Astrocyte of the spinal cord (primary cell): ENCODE measurements around the gene R3HCC1L.

ENCODE experiments used
- DNase-seq: peaks from one replicate; pipeline ENCODE4 v3.0.0; 2011; ENCODE audit warnings: low read depth, low spot score
- H3K4me3 ChIP-seq: 2 replicates; pipeline ENCODE4 v1.5.1; 2011; ENCODE audit warnings: low read depth, mild to moderate bottlenecking, low read length, moderate library complexity
- CTCF ChIP-seq: IDR thresholded peaks from 2 replicates; pipeline ENCODE4 v1.5.1; 2012; ENCODE audit warnings: low read depth, mild to moderate bottlenecking, low read length, inconsistent platforms
- in situ Hi-C: cut with HindIII; loops from 2 replicates; pipeline ENCODE4 v1.10.0; 2017; ENCODE audit warnings: low sequenced_read_pairs

Gene R3HCC1L

GRCh38 chr10:98096731-98097130 is 37.7 kb upstream of the R3HCC1L start:
- no peak for DNase-seq
- in situ Hi-C loops: no loop called here
- no peak overlapping the region for H3K4me3 ChIP-seq
- no peak for TF ChIP-seq CTCF

DNA sequence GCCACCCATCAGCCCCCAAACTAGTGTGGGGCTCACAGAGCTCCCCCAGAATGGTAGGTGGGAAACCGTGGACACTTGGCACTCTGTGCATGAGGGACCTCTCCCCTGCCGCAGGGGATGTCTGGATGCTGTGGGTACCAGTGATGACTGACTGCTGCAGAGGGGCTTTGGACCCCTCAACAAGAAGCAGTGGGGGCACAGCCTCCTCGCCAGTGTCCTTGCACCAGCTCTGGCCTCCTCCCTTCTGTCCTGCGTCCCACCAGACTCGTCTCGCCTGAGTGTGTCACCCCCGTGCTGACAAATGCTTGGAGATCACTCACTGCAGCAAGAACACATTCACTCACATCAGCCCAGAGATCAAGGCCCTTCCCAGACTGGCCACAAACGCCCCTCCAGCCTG is 37.3 kb upstream of the R3HCC1L start:
- TF ChIP-seq CTCF: no peak
- H3K4me3 ChIP-seq: no peak overlapping the region
- in situ Hi-C loops: no loop called here
- no peak for DNase-seq

GRCh38 chr10:98097616-98098015 is 36.8 kb upstream of the R3HCC1L start:
- no peak for TF ChIP-seq CTCF
- DNase-seq: no peak
- in situ Hi-C loops: no loop called here
- no peak overlapping the region for H3K4me3 ChIP-seq

DNA sequence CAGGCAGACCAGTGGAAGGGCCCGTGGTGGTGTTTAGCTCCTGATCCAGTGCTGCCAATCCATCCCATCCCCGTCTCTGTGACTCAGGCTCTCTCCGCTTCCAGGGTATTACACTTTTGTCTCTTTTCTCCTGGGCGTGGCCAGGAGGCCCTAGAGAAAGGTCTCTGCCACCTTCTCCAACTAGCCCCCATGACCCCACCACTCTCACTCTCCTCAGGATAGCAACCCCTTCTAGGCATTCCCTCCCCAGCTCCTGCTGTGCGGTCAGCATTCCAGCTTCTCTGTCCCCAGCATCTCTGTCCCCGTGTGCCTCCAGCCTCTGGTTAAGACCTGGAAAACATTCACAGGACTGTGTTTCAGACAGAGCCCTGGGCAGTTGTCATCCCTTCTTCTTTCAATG is 36.2 kb upstream of the R3HCC1L start:
- no peak for DNase-seq
- in situ Hi-C loops: no loop called here
- no peak for TF ChIP-seq CTCF
- no peak overlapping the region for H3K4me3 ChIP-seq

DNA sequence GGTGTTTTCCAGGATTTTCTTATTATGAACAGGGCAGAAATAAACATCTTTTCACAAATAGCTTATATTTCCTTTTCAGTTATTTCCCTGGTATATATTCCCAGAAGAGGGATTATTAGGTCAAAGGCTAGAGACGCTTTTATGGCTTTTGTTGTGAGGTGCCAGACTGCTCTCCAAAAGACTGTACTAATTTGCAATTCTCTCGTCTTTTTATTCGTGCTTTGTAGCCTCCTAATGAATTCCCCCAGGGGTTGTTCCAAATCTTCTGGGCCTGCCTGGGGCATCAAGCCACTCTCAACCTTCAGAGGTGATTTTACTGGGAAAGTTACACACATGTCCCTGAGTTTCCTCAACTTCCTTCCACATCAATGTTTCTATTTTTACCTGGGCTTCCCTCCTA is 34.0 kb upstream of the R3HCC1L start:
- no peak for DNase-seq
- no peak for TF ChIP-seq CTCF
- in situ Hi-C loops: no loop called here

DNA sequence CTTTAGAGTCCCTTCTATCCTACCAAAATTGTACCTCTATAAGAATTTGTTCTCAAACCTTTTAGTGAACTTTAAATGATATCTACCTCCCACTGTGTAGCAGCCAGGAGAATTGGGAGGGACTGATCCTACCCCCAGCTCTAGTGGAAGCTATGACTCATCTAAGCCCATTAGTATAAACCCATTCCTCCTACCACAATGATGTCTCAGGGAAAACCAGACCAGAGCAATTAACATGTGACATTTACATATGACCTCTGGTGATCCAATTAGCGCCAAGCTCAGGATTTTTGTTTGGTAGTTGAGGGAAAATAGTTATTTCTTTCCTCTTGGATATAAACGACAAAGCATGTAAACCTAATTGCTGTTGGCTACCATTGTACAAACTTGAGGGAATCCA is 33.1 kb upstream of the R3HCC1L start:
- in situ Hi-C loops: no loop called here
- DNase-seq: no peak
- H3K4me3 ChIP-seq: no peak overlapping the region
- TF ChIP-seq CTCF: no peak

More for the DNA sequence above, 34.0 kb upstream of the R3HCC1L start:
- H3K4me3 ChIP-seq: no peak overlapping the region

- no peak for TF ChIP-seq CTCF
- no peak for DNase-seq
- in situ Hi-C loops: no loop called here
- H3K4me3 ChIP-seq: no peak overlapping the region
Measured at GRCh38 chr10:98104125-98104524, 30.3 kb upstream of the R3HCC1L start.
